Neural progenitor cell (in vitro differentiated cells): ENCODE measurements around the gene LDAH. TPM values are rescaled to one million over a fixed set of nuclear protein-coding genes. Genes with fewer than 3 reads are reported as not detected.

ENCODE experiments used
- DNase-seq: peaks from one replicate; pipeline ENCODE4 v3.0.0-alpha.2; 2016; ENCODE audit warnings: low spot score
- H2AFZ ChIP-seq: fragments of 200-600 bp; sonication (generic); replicated peaks from 2 replicates; pipeline ENCODE4 v1.6.1; 2016; ENCODE audit warnings: antibody characterized with exemption
- H3F3A ChIP-seq: fragments of 200-600 bp; sonication (generic); 2 replicates; pipeline ENCODE4 v1.6.1; 2016; ENCODE audit warnings: antibody characterized with exemption, low read depth
- H3K27ac ChIP-seq: fragments of 200-600 bp; sonication (generic); 2 replicates; pipeline ENCODE4 v1.5.1; 2016; ENCODE audit warnings: mild to moderate bottlenecking
- H3K27me3 ChIP-seq: fragments of 200-600 bp; sonication (generic); 2 replicates; pipeline ENCODE4 v1.6.1; 2016; ENCODE audit warnings: mild to moderate bottlenecking, moderate library complexity
- H3K36me3 ChIP-seq: fragments of 200-600 bp; sonication (generic); 2 replicates; pipeline ENCODE4 v1.5.1; 2016
- H3K4me1 ChIP-seq: fragments of 200-600 bp; sonication (generic); 2 replicates; pipeline ENCODE4 v1.6.1; 2016; ENCODE audit warnings: mixed run types
- H3K4me2 ChIP-seq: fragments of 200-600 bp; sonication (generic); 2 replicates; pipeline ENCODE4 v1.6.1; 2016
- H3K4me3 ChIP-seq: fragments of 200-600 bp; sonication (generic); 2 replicates; pipeline ENCODE4 v1.5.1; 2016
- H3K79me2 ChIP-seq: fragments of 200-600 bp; sonication (generic); 2 replicates; pipeline ENCODE4 v1.6.1; 2016; ENCODE audit warnings: low read depth
- H3K9ac ChIP-seq: fragments of 200-600 bp; sonication (generic); 2 replicates; pipeline ENCODE4 v1.6.1; 2016
- H3K9me3 ChIP-seq: fragments of 200-600 bp; sonication (generic); 2 replicates; pipeline ENCODE4 v1.5.1; 2016; ENCODE audit warnings: low read depth
- H4K20me1 ChIP-seq: fragments of 200-600 bp; sonication (generic); 2 replicates; pipeline ENCODE4 v1.6.1; 2016; ENCODE audit warnings: low read depth
- H3K27ac Mint-ChIP-seq: 3 replicates; pipeline ENCODE4 v1.8.0; 2021; ENCODE audit warnings: mixed read lengths
- H3K27me3 Mint-ChIP-seq: 2 replicates; pipeline ENCODE4 v1.8.0; 2022; ENCODE audit warnings: low read depth, mild to moderate bottlenecking, inconsistent platforms, moderate library complexity, mixed read lengths; ENCODE audit not compliant: insufficient read depth
- H3K36me3 Mint-ChIP-seq: 3 replicates; pipeline ENCODE4 v1.8.0; 2021; ENCODE audit warnings: mixed read lengths
- H3K4me1 Mint-ChIP-seq: 3 replicates; pipeline ENCODE4 v1.8.0; 2021; ENCODE audit warnings: mixed read lengths
- H3K4me3 Mint-ChIP-seq: 3 replicates; pipeline ENCODE4 v1.8.0; 2021; ENCODE audit warnings: mild to moderate bottlenecking, moderate library complexity, mixed read lengths
- H3K9me3 Mint-ChIP-seq: 3 replicates; pipeline ENCODE4 v1.8.0; 2020; ENCODE audit warnings: mixed read lengths
- EZH2 ChIP-seq: fragments of 200-600 bp; sonication (generic); IDR thresholded peaks from 2 replicates; pipeline ENCODE4 v1.6.1; 2017; ENCODE audit warnings: antibody characterized with exemption, mild to moderate bottlenecking, moderate library complexity
- EZH2phosphoT487 ChIP-seq: fragments of 200-600 bp; sonication (generic); IDR thresholded peaks from 2 replicates; pipeline ENCODE4 v1.6.1; 2017; ENCODE audit warnings: antibody characterized with exemption
- total RNA-seq: library from RNA; depleted of rRNA; stranded (reverse); fragments of >200 nt; gene quantifications from 2 replicates; pipeline ENCODE4 v1.2.3, GENCODE V29; 2015; ENCODE audit warnings: low replicate concordance
- TF ChIP-seq, protein P1 (sequence below): fragments of 200-600 bp; sonication (generic); IDR thresholded peaks from 2 replicates; pipeline ENCODE4 v1.5.1; 2017; ENCODE audit warnings: antibody characterized with exemption, mild to moderate bottlenecking

LDAH gene
- total RNA-seq, 1 donor from 2014 or later, result 45.2 TPM

DNA sequence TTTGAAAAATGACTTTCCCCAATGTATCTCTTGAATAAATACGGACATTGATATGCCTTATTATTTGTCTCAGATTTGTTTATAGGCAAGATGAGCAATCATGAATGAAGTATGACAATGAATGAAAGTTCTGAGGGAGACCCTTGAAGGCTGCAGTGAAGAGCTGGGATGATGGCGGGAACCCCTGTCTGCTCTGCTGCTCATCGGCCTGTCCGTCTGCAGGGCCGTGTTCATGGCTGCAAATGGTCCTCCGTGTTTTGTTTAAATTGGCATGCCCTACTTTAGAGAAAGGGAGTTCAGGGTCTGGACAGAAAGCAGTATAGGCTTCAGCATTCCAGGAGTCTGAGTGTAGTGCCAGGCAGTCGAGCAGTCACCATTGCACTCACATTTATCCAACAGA is 170.8 kb downstream of the LDAH start:
- H3K9me3 Mint-ChIP-seq, result no peaks in the 10 kb centered on the region
- no peaks in the 10 kb centered on the region for H3K9me3 ChIP-seq
- peaks cover 53% of the 10 kb centered on the region for H3K4me1 Mint-ChIP-seq
- no peak for DNase-seq
- H3K4me3 Mint-ChIP-seq, result peak overlapping the region; percentile 91
- H3K36me3 Mint-ChIP-seq, result no peaks in the 10 kb centered on the region
- peaks cover 22% of the 10 kb centered on the region for H3K27me3 ChIP-seq
- no peaks in the 10 kb centered on the region for H3F3A ChIP-seq
- no peak overlapping the region for H3K9ac ChIP-seq
- H4K20me1 ChIP-seq, result no peaks in the 10 kb centered on the region
- H3K27ac Mint-ChIP-seq, result no peak overlapping the region
- H3K36me3 ChIP-seq, result no peaks in the 10 kb centered on the region
- H3K4me1 ChIP-seq, result peaks cover 10% of the 10 kb centered on the region
- no peak overlapping the region for H3K27ac ChIP-seq
- no peak overlapping the region for H3K4me2 ChIP-seq
- peaks cover 15% of the 10 kb centered on the region for H3K27me3 Mint-ChIP-seq
- no peak overlapping the region for H2AFZ ChIP-seq
- no peaks in the 10 kb centered on the region for H3K79me2 ChIP-seq
- TF ChIP-seq, protein P1, sequence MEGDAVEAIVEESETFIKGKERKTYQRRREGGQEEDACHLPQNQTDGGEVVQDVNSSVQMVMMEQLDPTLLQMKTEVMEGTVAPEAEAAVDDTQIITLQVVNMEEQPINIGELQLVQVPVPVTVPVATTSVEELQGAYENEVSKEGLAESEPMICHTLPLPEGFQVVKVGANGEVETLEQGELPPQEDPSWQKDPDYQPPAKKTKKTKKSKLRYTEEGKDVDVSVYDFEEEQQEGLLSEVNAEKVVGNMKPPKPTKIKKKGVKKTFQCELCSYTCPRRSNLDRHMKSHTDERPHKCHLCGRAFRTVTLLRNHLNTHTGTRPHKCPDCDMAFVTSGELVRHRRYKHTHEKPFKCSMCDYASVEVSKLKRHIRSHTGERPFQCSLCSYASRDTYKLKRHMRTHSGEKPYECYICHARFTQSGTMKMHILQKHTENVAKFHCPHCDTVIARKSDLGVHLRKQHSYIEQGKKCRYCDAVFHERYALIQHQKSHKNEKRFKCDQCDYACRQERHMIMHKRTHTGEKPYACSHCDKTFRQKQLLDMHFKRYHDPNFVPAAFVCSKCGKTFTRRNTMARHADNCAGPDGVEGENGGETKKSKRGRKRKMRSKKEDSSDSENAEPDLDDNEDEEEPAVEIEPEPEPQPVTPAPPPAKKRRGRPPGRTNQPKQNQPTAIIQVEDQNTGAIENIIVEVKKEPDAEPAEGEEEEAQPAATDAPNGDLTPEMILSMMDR, result no peak
- TF ChIP-seq EZH2phosphoT487, result no peak
- TF ChIP-seq EZH2, result no peak
- H3K4me3 ChIP-seq, result no peak overlapping the region

DNA sequence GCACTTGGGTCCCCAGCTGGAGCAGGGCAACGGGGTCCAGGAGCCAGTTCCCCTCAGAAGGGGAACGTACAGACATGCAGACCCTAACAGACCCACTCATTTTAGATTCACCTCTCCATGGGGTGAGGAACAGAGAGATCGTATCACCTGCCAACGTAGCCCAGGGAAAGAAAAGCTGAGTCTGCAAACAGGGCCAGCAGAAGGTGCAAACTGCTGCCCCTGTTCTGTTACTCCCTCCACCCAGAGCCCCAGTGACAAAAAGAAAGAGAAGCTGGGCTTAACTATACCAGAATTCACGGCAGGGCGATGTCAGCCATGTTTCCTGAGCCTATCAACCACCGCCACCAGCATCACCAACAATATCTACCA is 171.2 kb downstream of the LDAH start:
- no peaks in the 10 kb centered on the region for H3K36me3 ChIP-seq
- H3K4me1 ChIP-seq, result peaks cover 7% of the 10 kb centered on the region
- H3K79me2 ChIP-seq, result no peaks in the 10 kb centered on the region
- H3K27me3 ChIP-seq, result peaks cover 19% of the 10 kb centered on the region
- TF ChIP-seq, protein P1, result no peak
- no peak for TF ChIP-seq EZH2phosphoT487
- no peak for TF ChIP-seq EZH2
- no peaks in the 10 kb centered on the region for H4K20me1 ChIP-seq
- H3K4me3 ChIP-seq, result peak overlapping the region; percentile 76
- H3K27ac Mint-ChIP-seq, result no peak overlapping the region
- no peaks in the 10 kb centered on the region for H3K36me3 Mint-ChIP-seq
- no peaks in the 10 kb centered on the region for H3K9me3 Mint-ChIP-seq
- no peaks in the 10 kb centered on the region for H3F3A ChIP-seq
- H3K4me3 Mint-ChIP-seq, result peak overlapping the region; percentile 91
- H3K9me3 ChIP-seq, result no peaks in the 10 kb centered on the region
- H3K4me2 ChIP-seq, result peak overlapping the region; percentile 78
- H3K4me1 Mint-ChIP-seq, result peaks cover 51% of the 10 kb centered on the region
- no peak for DNase-seq
- H2AFZ ChIP-seq, result peak overlapping the region; percentile 83
- H3K27me3 Mint-ChIP-seq, result peaks cover 15% of the 10 kb centered on the region
- no peak overlapping the region for H3K9ac ChIP-seq
- no peak overlapping the region for H3K27ac ChIP-seq

DNA sequence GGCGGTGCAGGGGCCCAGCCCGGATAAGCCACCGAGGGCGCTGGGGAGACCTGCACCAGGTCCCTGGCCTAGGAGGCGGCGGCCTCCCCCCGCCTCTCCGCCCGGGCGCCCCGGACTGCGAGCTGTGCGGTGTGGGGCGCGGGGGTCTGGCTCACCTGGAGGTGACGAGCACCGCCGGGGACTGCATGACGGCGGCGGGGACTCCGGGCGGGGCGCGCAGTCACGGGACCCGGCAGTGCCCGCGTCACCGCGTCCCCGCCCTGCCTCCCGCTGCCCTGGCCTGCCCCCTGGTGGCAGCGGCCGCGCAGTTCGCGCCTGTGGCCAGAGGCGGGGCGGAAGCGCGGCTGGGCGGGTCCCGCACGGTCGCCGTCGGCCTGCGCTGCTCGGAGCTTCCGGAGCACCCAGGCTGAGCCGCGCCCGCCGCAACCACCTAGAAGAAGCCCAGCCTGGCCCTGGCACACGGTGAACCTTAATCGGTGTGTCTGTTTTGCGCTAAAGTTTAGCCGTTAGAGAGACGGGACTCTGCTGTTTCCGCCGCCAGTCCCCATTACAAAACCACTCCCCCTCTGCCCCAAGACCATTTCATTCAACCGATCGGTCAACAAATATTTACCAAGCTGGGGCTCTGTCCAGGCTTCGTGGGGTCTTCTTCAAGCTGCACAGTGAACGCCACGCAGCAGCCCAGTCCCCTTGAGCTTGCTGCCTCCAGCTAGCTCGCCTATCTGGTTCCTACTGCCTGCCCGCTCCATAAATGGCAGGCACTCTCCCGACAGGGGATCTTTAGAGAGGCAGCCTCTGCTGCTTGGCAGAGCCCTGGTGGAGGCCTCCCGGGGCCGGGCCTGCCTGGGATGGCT is 171.8 kb downstream of the LDAH start, which contains the start of gene HS1BP3:
Gene HS1BP3, minus strand, starts transcription at position 222 of the 854 bp plus-strand sequence. Its CDS starts 35 bp downstream, at position 187.
- Histone ChIP-seq H3K4me1 (peaks cover under 1% of the 10 kb centered on the region), H3K4me3 (peak within 1 kb of the TSS; percentile 76), H3K27ac (no peak within 1 kb of the TSS), H3K9ac (peak within 1 kb of the TSS; percentile 30), H2AFZ (peak within 1 kb of the TSS; percentile 83), H3K4me2 (peak within 1 kb of the TSS; percentile 78), H3K9me3 (no peaks in the 10 kb centered on the region), H3F3A (no peaks in the 10 kb centered on the region), H3K79me2 (no peaks in the 10 kb centered on the region), H4K20me1 (no peaks in the 10 kb centered on the region), H3K36me3 (no peaks in the 10 kb centered on the region), H3K27me3 (peaks cover 19% of the 10 kb centered on the region)
- Mint-ChIP-seq H3K27ac (peak within 1 kb of the TSS; percentile 87), H3K27me3 (peaks cover 15% of the 10 kb centered on the region), H3K36me3 (no peaks in the 10 kb centered on the region), H3K4me3 (peak within 1 kb of the TSS; percentile 91), H3K9me3 (no peaks in the 10 kb centered on the region), H3K4me1 (peaks cover 48% of the 10 kb centered on the region)
- DNase-seq, result peak; percentile 94
- TF ChIP-seq EZH2phosphoT487 (no peak), EZH2 (no peak)
- TF ChIP-seq, protein P1, result peak; percentile 75
